Ovary (tissue), 3 donors: ENCODE measurements around the gene IQCN.

ENCODE experiments used
- CTCF ChIP-seq, 3 donors: fragments of 450-650 bp in 2 of 3; fragments of 200-600 bp in 1 of 3; IDR thresholded peaks; one replicate each; pipeline versions ENCODE4 v1.5.1 to v1.8.0; 2016 to 2022; ENCODE audit warnings: antibody characterized with exemption in 3 of 3, mild to moderate bottlenecking in 1 of 3
- EP300 ChIP-seq: sonication (generic); formaldehyde crosslinking; IDR thresholded peaks from one replicate; pipeline ENCODE4 v1.6.1; 2017; ENCODE audit warnings: antibody characterized with exemption
- POLR2A ChIP-seq: fragments of 450-650 bp; IDR thresholded peaks from one replicate; pipeline ENCODE4 v1.6.1; 2017; ENCODE audit warnings: antibody characterized with exemption, mild to moderate bottlenecking, moderate library complexity
- donor health status: DM: no; HTN: no; CAD: no.

- TF ChIP-seq POLR2A, result no peak
- TF ChIP-seq EP300, result no peak
- no peak for TF ChIP-seq CTCF (IDR thresholded peaks at IDR 0.05)
These were observed 62.6 kb downstream of the IQCN start for GRCh38 chr19:18211683-18212082.
